Liver (tissue), 9 donors: ENCODE results near the gene NPW. TPM values are rescaled to one million over a fixed set of nuclear protein-coding genes. Genes with fewer than 3 reads are reported as not detected.

ENCODE experiments used
- DNase-seq: peaks from one replicate; pipeline ENCODE4 v3.0.0-alpha.2; 2017; ENCODE audit warnings: low spot score
- H3K27ac ChIP-seq, 2 donors: one replicate each; pipeline ENCODE4 v1.7.0; 2013; ENCODE audit warnings: inconsistent platforms in 2 of 2, low read length in 2 of 2, control low read depth in 1 of 2, low read depth in 1 of 2, mild to moderate bottlenecking in 1 of 2
- H3K27me3 ChIP-seq, 4 donors: one replicate each; pipeline versions ENCODE4 v1.6.1 to v1.7.0; 2013; ENCODE audit warnings: low read length in 3 of 4, inconsistent platforms in 1 of 4, mild to moderate bottlenecking in 1 of 4, moderate library complexity in 1 of 4; ENCODE audit not compliant: control insufficient read depth in 4 of 4, insufficient read depth in 4 of 4
- H3K36me3 ChIP-seq, 4 donors: one replicate each; pipeline versions ENCODE4 v1.6.1 to v1.7.0; 2013; ENCODE audit warnings: low read length in 3 of 4, mild to moderate bottlenecking in 3 of 4, low read depth in 1 of 4, moderate library complexity in 1 of 4; ENCODE audit not compliant: control insufficient read depth in 4 of 4, insufficient read depth in 3 of 4
- H3K4me1 ChIP-seq, 4 donors: one replicate each; pipeline versions ENCODE4 v1.6.1 to v1.7.0; 2013; ENCODE audit warnings: low read length in 3 of 4, mild to moderate bottlenecking in 3 of 4, moderate library complexity in 1 of 4; ENCODE audit not compliant: control insufficient read depth in 4 of 4, insufficient read depth in 4 of 4
- H3K4me3 ChIP-seq, 3 donors: one replicate each; pipeline versions ENCODE4 v1.6.1 to v1.7.0; 2013; ENCODE audit warnings: low read length in 3 of 3, control low read depth in 1 of 3, low read depth in 1 of 3, mild to moderate bottlenecking in 1 of 3
- H3K9ac ChIP-seq, 2 donors: one replicate each; pipeline ENCODE4 v1.7.0; 2013; ENCODE audit warnings: low read length in 2 of 2, mild to moderate bottlenecking in 2 of 2, moderate library complexity in 2 of 2, control low read depth in 1 of 2, low read depth in 1 of 2
- H3K9me3 ChIP-seq, 4 donors: one replicate each; pipeline versions ENCODE4 v1.6.1 to v1.7.0; 2013; ENCODE audit warnings: low read length in 3 of 4; ENCODE audit not compliant: control insufficient read depth in 4 of 4
- ATF3 ChIP-seq: IDR thresholded peaks from 2 replicates; pipeline ENCODE4 v1.6.1; 2016; ENCODE audit warnings: antibody characterized with exemption
- CTCF ChIP-seq: fragments of 150-350 bp; IDR thresholded peaks from 2 replicates; pipeline ENCODE4 v1.5.1; 2017; ENCODE audit warnings: improper control_type of control experiment, low read depth, low read length; ENCODE audit not compliant: missing input control
- FOXA1 ChIP-seq: IDR thresholded peaks from 2 replicates; pipeline ENCODE4 v1.6.1; 2016; ENCODE audit warnings: antibody characterized with exemption
- FOXA2 ChIP-seq: IDR thresholded peaks from 2 replicates; pipeline ENCODE4 v1.6.1; 2016; ENCODE audit warnings: antibody characterized with exemption
- GABPA ChIP-seq, 2 donors: IDR thresholded peaks in 1 of 2; conservative IDR thresholded peaks in 1 of 2; 2 replicates each; pipeline ENCODE4 v1.6.1; 2016; ENCODE audit warnings: antibody characterized with exemption in 2 of 2, mild to moderate bottlenecking in 1 of 2, moderate library complexity in 1 of 2
- HNF4G ChIP-seq: IDR thresholded peaks from 2 replicates; pipeline ENCODE4 v1.6.1; 2016; ENCODE audit warnings: antibody characterized with exemption
- JUND ChIP-seq, 2 donors: IDR thresholded peaks; 2 replicates each; pipeline ENCODE4 v1.6.1; 2016; ENCODE audit warnings: antibody characterized with exemption in 2 of 2
- MAX ChIP-seq: IDR thresholded peaks from 2 replicates; pipeline ENCODE4 v1.6.1; 2016; ENCODE audit warnings: antibody characterized with exemption
- NR2F2 ChIP-seq: IDR thresholded peaks from 2 replicates; pipeline ENCODE4 v1.6.1; 2016; ENCODE audit warnings: antibody characterized with exemption
- RAD21 ChIP-seq, 2 donors: IDR thresholded peaks; 2 replicates each; pipeline ENCODE4 v1.6.1; 2016; ENCODE audit warnings: antibody characterized with exemption in 2 of 2, mild to moderate bottlenecking in 2 of 2
- SP1 ChIP-seq: IDR thresholded peaks from 2 replicates; pipeline ENCODE4 v1.6.1; 2018; ENCODE audit warnings: antibody characterized with exemption, mild to moderate bottlenecking
- TAF1 ChIP-seq: conservative IDR thresholded peaks from 2 replicates; pipeline ENCODE4 v1.6.1; 2016; ENCODE audit warnings: antibody characterized with exemption, mild to moderate bottlenecking
- YY1 ChIP-seq: IDR thresholded peaks from 2 replicates; pipeline ENCODE4 v1.6.1; 2016; ENCODE audit warnings: antibody characterized with exemption, mild to moderate bottlenecking
- ZBTB33 ChIP-seq: IDR thresholded peaks from 2 replicates; pipeline ENCODE4 v1.6.1; 2016; ENCODE audit warnings: antibody characterized with exemption
- WGBS: extraction: QIAGEN DNeasy Blood & Tissue Kit; methylation state at CpG from one replicate; pipeline ENCODE4 v1.1.7; 2013; 5-methylcytosine and 5-hydroxymethylcytosine counted together
- polyA plus RNA-seq, 2 donors: library from polyadenylated mRNA; stranded (reverse) in 1 of 2; unstranded in 1 of 2; fragments of 200-250 nt in 1 of 2; fragments of >200 nt in 1 of 2; fragmentation: Nextera tagmentation in 1 of 2; extraction: Ambion mirVana in 1 of 2; gene quantifications; one replicate each; pipeline versions ENCODE4 v1.2.1 to v1.2.3, GENCODE V29; 2013 to 2015
- total RNA-seq, 2 donors: library from RNA; depleted of rRNA; stranded (reverse); fragments of >200 nt; gene quantifications; one replicate each; pipeline ENCODE4 v1.2.3, GENCODE V29; 2014
- donor health status: healthy.
- donor health status: healthy.
- donor health status: healthy.
- donor health status: healthy.
- donor health status: healthy.

Gene NPW
- total and polyA plus RNA-seq, 4 donors = 1.3 to 20.6 (median 9.1) TPM

- Histone ChIP-seq H3K4me1 (peaks cover 32 to 84% (median 59%) of the 10 kb centered on the region in 4 donors), H3K36me3 (peaks cover 0 to 2% (median 0%) of the 10 kb centered on the region in 4 donors), H3K27ac (peak overlapping the region; percentile 91 to 98), H3K4me3 (peak overlapping the region; percentile 48 to 82 (median 69)), H3K27me3 (no peaks in the 10 kb centered on the region), H3K9me3 (no peaks in the 10 kb centered on the region), H3K9ac (peak overlapping the region; percentile 4 to 72)
- no peak for DNase-seq
- no peak for TF ChIP-seq ATF3
- no peak for TF ChIP-seq FOXA2
- TF ChIP-seq MAX = no peak
- 35% methylated on average over 29 of the region's 29 CpGs for WGBS
These were observed 18.2 kb downstream of the NPW start for GRCh38 chr16:2037647-2038381.

GRCh38 chr16:2038382-2039231 lies 19.0 kb downstream of the NPW start:
- Histone ChIP-seq H3K27ac (peak overlapping the region; percentile 95 to 98), H3K9me3 (no peaks in the 10 kb centered on the region), H3K27me3 (no peaks in the 10 kb centered on the region), H3K4me3 (peak overlapping the region; percentile 21 to 82 (median 69)), H3K4me1 (peaks cover 30 to 85% (median 58%) of the 10 kb centered on the region in 4 donors), H3K9ac (peak overlapping the region in 1 of 2 donors; percentile 14), H3K36me3 (peaks cover 0 to 2% (median 0%) of the 10 kb centered on the region in 4 donors)
- no peak for DNase-seq
- 20% methylated on average over 41 of the region's 41 CpGs for WGBS
- TF ChIP-seq MAX (no peak), YY1 (no peak), HNF4G (no peak), TAF1 (no peak), FOXA2 (no peak), SP1 (no peak)

- peak; percentile 65 for DNase-seq
- WGBS = 13% methylated on average over 29 of the region's 29 CpGs
- peak overlapping the region in 1 of 2 donors; percentile 1 for H3K9ac ChIP-seq
- H3K27ac ChIP-seq = peak overlapping the region; percentile 95 to 98
- peak overlapping the region in 2 of 3 donors; percentile 11 to 69 for H3K4me3 ChIP-seq
- no peaks in the 10 kb centered on the region for H3K27me3 ChIP-seq
- H3K36me3 ChIP-seq = peaks cover 0 to 2% (median 0%) of the 10 kb centered on the region in 4 donors
- peaks cover 26 to 84% (median 57%) of the 10 kb centered on the region in 4 donors for H3K4me1 ChIP-seq
- H3K9me3 ChIP-seq = no peaks in the 10 kb centered on the region
- TF ChIP-seq ZBTB33 (peak; percentile 74), JUND (IDR thresholded peaks at IDR 0.05) (peak; percentile 41 to 53), NR2F2 (peak; percentile 99), HNF4G (peak; percentile 80), FOXA1 (peak; percentile 84), FOXA2 (peak; percentile 86), YY1 (peak; percentile 75), CTCF (no peak), TAF1 (peak; percentile 62), GABPA (IDR thresholded peaks at IDR 0.05 in 1 of 2, conservative IDR thresholded peaks at IDR 0.05 in 1 of 2) (peak in 1 of 2 donors; percentile 52), SP1 (peak; percentile 99), RAD21 (IDR thresholded peaks at IDR 0.05) (peak in 1 of 2 donors; percentile 18)
These were observed 19.9 kb downstream of the NPW start for GRCh38 chr16:2039274-2040031.
